ENCODE results near the gene NAA11.

The NAA11 gene

GRCh38 chr4:79298027-79298426 lies 27.8 kb downstream of the NAA11 start:
- no peak overlapping the region for H3K4me3 ChIP-seq (ENCODE audit: low read depth, low read length)
- no peak for TF ChIP-seq CTCF (IDR thresholded peaks at IDR 0.05; ENCODE audit: low read depth, low read length)

GRCh38 chr4:79297479-79297878 lies 28.4 kb downstream of the NAA11 start:
- H3K4me3 ChIP-seq (ENCODE audit: low read depth, low read length) = no peak overlapping the region
- TF ChIP-seq CTCF (IDR thresholded peaks at IDR 0.05; ENCODE audit: low read depth, low read length) = no peak

- H3K4me3 ChIP-seq (ENCODE audit: low read depth, low read length) = no peak overlapping the region
- no peak for TF ChIP-seq CTCF (IDR thresholded peaks at IDR 0.05; ENCODE audit: low read depth, low read length)
These were observed 29.0 kb downstream of the NAA11 start for GRCh38 chr4:79296768-79297428.

GRCh38 chr4:79295086-79295485 lies 30.8 kb downstream of the NAA11 start:
- TF ChIP-seq CTCF (IDR thresholded peaks at IDR 0.05; ENCODE audit: low read depth, low read length) = no peak

GRCh38 chr4:79294064-79294463 lies 31.8 kb downstream of the NAA11 start:
- TF ChIP-seq CTCF (IDR thresholded peaks at IDR 0.05; ENCODE audit: low read depth, low read length) = no peak
- no peak overlapping the region for H3K4me3 ChIP-seq (ENCODE audit: low read depth, low read length)

More at GRCh38 chr4:79295086-79295485, 30.8 kb downstream of the NAA11 start:
- H3K4me3 ChIP-seq (ENCODE audit: low read depth, low read length) = no peak overlapping the region

GRCh38 chr4:79292008-79292407 lies 33.9 kb downstream of the NAA11 start:
- TF ChIP-seq CTCF (IDR thresholded peaks at IDR 0.05; ENCODE audit: low read depth, low read length) = no peak
- no peak overlapping the region for H3K4me3 ChIP-seq (ENCODE audit: low read depth, low read length)

- TF ChIP-seq CTCF (IDR thresholded peaks at IDR 0.05; ENCODE audit: low read depth, low read length) = no peak
- H3K4me3 ChIP-seq (ENCODE audit: low read depth, low read length) = no peak overlapping the region
These were observed 35.5 kb downstream of the NAA11 start for GRCh38 chr4:79290376-79290775.
